ENCODE measurements around the gene STH.

DNA sequence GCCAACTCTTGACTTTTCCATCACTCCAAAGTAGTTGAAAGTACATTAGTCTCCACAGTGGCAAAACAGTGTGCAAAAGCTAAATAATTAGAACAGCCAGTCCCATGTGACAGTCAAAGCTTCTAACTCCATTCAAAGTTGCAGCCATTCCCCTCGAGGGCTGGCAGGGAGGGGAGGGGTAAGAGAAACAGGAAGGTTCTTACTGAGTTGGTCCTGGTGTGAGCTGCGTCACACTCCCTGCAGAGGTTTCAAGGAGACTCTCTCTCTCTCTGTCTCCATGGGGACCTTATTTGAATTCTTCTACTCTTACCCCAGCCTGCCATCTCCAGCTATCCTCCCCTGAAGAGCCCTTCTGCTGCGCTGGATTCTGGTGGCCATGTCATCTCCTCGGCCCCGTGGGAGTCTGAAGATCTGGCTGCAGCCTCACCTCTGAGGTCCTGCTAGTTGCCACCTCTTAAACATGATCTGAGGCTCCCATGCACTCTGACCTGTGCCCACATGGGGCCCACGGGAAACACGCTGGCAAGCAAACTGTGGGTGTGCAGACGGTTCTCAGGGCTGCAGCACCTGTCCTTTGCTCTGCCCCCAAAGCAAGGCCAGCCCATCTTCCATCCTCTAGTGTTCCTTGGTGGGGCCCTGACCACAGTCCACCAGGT, 23.3 kb upstream of the STH start:
- TF ChIP-seq, protein P1, sequence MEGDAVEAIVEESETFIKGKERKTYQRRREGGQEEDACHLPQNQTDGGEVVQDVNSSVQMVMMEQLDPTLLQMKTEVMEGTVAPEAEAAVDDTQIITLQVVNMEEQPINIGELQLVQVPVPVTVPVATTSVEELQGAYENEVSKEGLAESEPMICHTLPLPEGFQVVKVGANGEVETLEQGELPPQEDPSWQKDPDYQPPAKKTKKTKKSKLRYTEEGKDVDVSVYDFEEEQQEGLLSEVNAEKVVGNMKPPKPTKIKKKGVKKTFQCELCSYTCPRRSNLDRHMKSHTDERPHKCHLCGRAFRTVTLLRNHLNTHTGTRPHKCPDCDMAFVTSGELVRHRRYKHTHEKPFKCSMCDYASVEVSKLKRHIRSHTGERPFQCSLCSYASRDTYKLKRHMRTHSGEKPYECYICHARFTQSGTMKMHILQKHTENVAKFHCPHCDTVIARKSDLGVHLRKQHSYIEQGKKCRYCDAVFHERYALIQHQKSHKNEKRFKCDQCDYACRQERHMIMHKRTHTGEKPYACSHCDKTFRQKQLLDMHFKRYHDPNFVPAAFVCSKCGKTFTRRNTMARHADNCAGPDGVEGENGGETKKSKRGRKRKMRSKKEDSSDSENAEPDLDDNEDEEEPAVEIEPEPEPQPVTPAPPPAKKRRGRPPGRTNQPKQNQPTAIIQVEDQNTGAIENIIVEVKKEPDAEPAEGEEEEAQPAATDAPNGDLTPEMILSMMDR (IDR thresholded peaks at IDR 0.05; ENCODE audit: insufficient read depth, low read depth, low read length), result no peak
- no peak for TF ChIP-seq EZH2 (IDR thresholded peaks at IDR 0.05; ENCODE audit: insufficient read depth, low read length)
